SK-N-SH (cell line): ENCODE data around the gene GABRG3. TPM values are rescaled to one million over a fixed set of nuclear protein-coding genes. Genes with fewer than 3 reads are reported as not detected.

ENCODE experiments used
- CTCF ChIA-PET: fragments of 300-600, 350-600 bp; formaldehyde crosslinking; extraction: SDS; loops from one replicate; lab custom pipeline; 2021; lab: Yijun Ruan, JAX
- POLR2A ChIA-PET: fragments of 350-600 bp; sonication (Branson Sonifier 250); formaldehyde crosslinking; extraction: SDS; loops from one replicate; lab custom pipeline; 2020; ENCODE audit warnings: antibody characterized with exemption, inconsistent platforms; lab: Yijun Ruan, JAX
- DNase-seq: peaks from one replicate; pipeline ENCODE4 v3.0.0; 2012
- H2AFZ ChIP-seq: fragments of 200-600 bp; sonication (generic); 2 replicates; pipeline ENCODE4 v1.8.1; 2016; ENCODE audit warnings: antibody characterized with exemption, mild to moderate bottlenecking, low read depth
- H3F3A ChIP-seq: fragments of 200-600 bp; sonication (generic); replicated peaks from 2 replicates; pipeline ENCODE3; 2016; ENCODE audit warnings: antibody characterized with exemption, mild to moderate bottlenecking; ENCODE audit not compliant: insufficient read depth
- H3K27ac ChIP-seq, 2 experiments: fragments of 200-500 bp in 1 of 2; fragments of 200-600 bp in 1 of 2; sonication (Bioruptor generic) in 1 of 2; sonication (generic), shearing (Covaris generic) in 1 of 2; 2 replicates each; pipeline versions ENCODE4 v1.5.1 to v1.6.1; 2014 to 2016; ENCODE audit warnings: low read depth in 2 of 2, inconsistent platforms in 1 of 2, low read length in 1 of 2, mild to moderate bottlenecking in 1 of 2, mixed read lengths in 1 of 2
- H3K27me3 ChIP-seq: fragments of 200-600 bp; sonication (generic), shearing (Covaris generic); 2 replicates; pipeline ENCODE4 v1.6.1; 2016; ENCODE audit warnings: mixed run types; ENCODE audit not compliant: insufficient read depth
- H3K36me3 ChIP-seq, 2 experiments: fragments of 200-500 bp in 1 of 2; fragments of 200-600 bp in 1 of 2; sonication (Bioruptor generic) in 1 of 2; sonication (generic) in 1 of 2; replicated peaks in 1 of 2; 2 replicates each; pipeline versions ENCODE3 to v1.5.1; 2014 to 2016; ENCODE audit warnings: low read length in 1 of 2, mild to moderate bottlenecking in 1 of 2; ENCODE audit not compliant: insufficient read depth in 2 of 2, control insufficient read depth in 1 of 2
- H3K4me1 ChIP-seq, 2 experiments: fragments of 200-500 bp in 1 of 2; fragments of 200-600 bp in 1 of 2; sonication (Bioruptor generic) in 1 of 2; sonication (generic), shearing (Covaris generic) in 1 of 2; 2 replicates each; pipeline versions ENCODE4 v1.5.1 to v1.6.1; 2014 to 2016; ENCODE audit warnings: low read depth in 1 of 2, low read length in 1 of 2, mixed run types in 1 of 2; ENCODE audit not compliant: insufficient read depth in 2 of 2, control insufficient read depth in 1 of 2
- H3K4me2 ChIP-seq: fragments of 200-600 bp; sonication (generic), shearing (Covaris generic); 2 replicates; pipeline ENCODE4 v1.6.1; 2017; ENCODE audit warnings: mixed run types
- H3K4me3 ChIP-seq, 2 experiments: fragments of 200-500 bp in 1 of 2; fragments of 200-600 bp in 1 of 2; sonication (Bioruptor generic) in 1 of 2; sonication (generic), shearing (Covaris generic) in 1 of 2; 2 replicates each; pipeline versions ENCODE4 v1.5.1 to v1.8.1; 2014 to 2016; ENCODE audit warnings: low read depth in 2 of 2, inconsistent platforms in 1 of 2, low read length in 1 of 2, mild to moderate bottlenecking in 1 of 2, mixed read lengths in 1 of 2, moderate library complexity in 1 of 2
- H3K79me2 ChIP-seq: fragments of 200-600 bp; sonication (generic); 2 replicates; pipeline ENCODE4 v1.8.1; 2017; ENCODE audit warnings: mild to moderate bottlenecking; ENCODE audit not compliant: insufficient read depth
- H3K9ac ChIP-seq: fragments of 200-600 bp; sonication (generic); 2 replicates; pipeline ENCODE4 v1.6.1; 2017; ENCODE audit warnings: mixed run types
- H3K9me2 ChIP-seq: fragments of 200-600 bp; sonication (generic); 2 replicates; pipeline ENCODE4 v1.6.1; 2017; ENCODE audit warnings: mixed run types
- H3K9me3 ChIP-seq: fragments of 200-600 bp; sonication (generic); 2 replicates; pipeline ENCODE4 v1.6.1; 2017; ENCODE audit warnings: mixed run types, mild to moderate bottlenecking, moderate library complexity
- H4K20me1 ChIP-seq: fragments of 200-600 bp; sonication (generic); 2 replicates; pipeline ENCODE4 v1.6.1; 2017; ENCODE audit warnings: mild to moderate bottlenecking, mixed run types; ENCODE audit not compliant: insufficient read depth
- CHD2 ChIP-seq: fragments of 150-350 bp; IDR thresholded peaks from 2 replicates; pipeline ENCODE4 v1.6.1; 2018; ENCODE audit warnings: low read length; ENCODE audit not compliant: partially characterized antibody
- CTCF ChIP-seq: fragments of 200-600 bp; sonication (generic); IDR thresholded peaks from 2 replicates; pipeline ENCODE4 v1.6.1; 2017; ENCODE audit warnings: antibody characterized with exemption, mild to moderate bottlenecking, moderate library complexity
- ELF1 ChIP-seq: IDR thresholded peaks from 2 replicates; pipeline ENCODE4 v1.4.0; 2012
- FOSL2 ChIP-seq: IDR thresholded peaks from 2 replicates; pipeline ENCODE4 v1.4.0; 2012; ENCODE audit warnings: low read depth, mild to moderate bottlenecking, moderate library complexity, borderline replicate concordance
- FOXM1 ChIP-seq: IDR thresholded peaks from 2 replicates; pipeline ENCODE4 v1.4.0; 2012; ENCODE audit warnings: low read depth, mild to moderate bottlenecking
- GATA2 ChIP-seq: sonication (generic); formaldehyde crosslinking; IDR thresholded peaks from 2 replicates; pipeline ENCODE4 v1.5.0; 2020; ENCODE audit warnings: mild to moderate bottlenecking, missing genetic modification reagents
- MEF2A ChIP-seq: IDR thresholded peaks from 2 replicates; pipeline ENCODE4 v1.4.0; 2012; ENCODE audit warnings: low read depth, borderline replicate concordance
- MXI1 ChIP-seq: IDR thresholded peaks from 2 replicates; pipeline ENCODE4 v1.6.1; 2012; ENCODE audit warnings: mild to moderate bottlenecking, low read depth, low read length, improper control_type of control experiment
- NFIC ChIP-seq: IDR thresholded peaks from 2 replicates; pipeline ENCODE4 v1.4.0; 2012; ENCODE audit warnings: borderline replicate concordance
- NRF1 ChIP-seq: IDR thresholded peaks from 2 replicates; pipeline ENCODE4 v1.6.1; 2012; ENCODE audit warnings: low read depth, mild to moderate bottlenecking, low read length
- POLR2AphosphoS5 ChIP-seq: IDR thresholded peaks from 2 replicates; pipeline ENCODE4 v1.6.1; 2012; ENCODE audit warnings: low read depth, low read length
- RAD21 ChIP-seq: IDR thresholded peaks from 2 replicates; pipeline ENCODE4 v1.6.1; 2012; ENCODE audit warnings: mild to moderate bottlenecking, low read length
- REST ChIP-seq: IDR thresholded peaks from 2 replicates; pipeline ENCODE4 v1.6.1; 2012; ENCODE audit warnings: mild to moderate bottlenecking, low read depth, low read length, moderate library complexity
- SMC3 ChIP-seq: IDR thresholded peaks from 2 replicates; pipeline ENCODE4 v1.6.1; 2012; ENCODE audit warnings: low read depth, low read length, improper control_type of control experiment
- TAF1 ChIP-seq: IDR thresholded peaks from 2 replicates; pipeline ENCODE4 v1.6.1; 2012; ENCODE audit warnings: low read depth, mild to moderate bottlenecking, low read length, moderate library complexity, borderline replicate concordance
- TCF12 ChIP-seq: IDR thresholded peaks from 2 replicates; pipeline ENCODE4 v1.4.0; 2012
- USF2 ChIP-seq: fragments of 150-350 bp; IDR thresholded peaks from 2 replicates; pipeline ENCODE4 v1.6.1; 2017; ENCODE audit warnings: antibody characterized with exemption, low read length, low read depth, borderline replicate concordance
- WGBS: methylation state at CpG from one replicate; pipeline ENCODE4 v1.1.6; 2017; ENCODE audit warnings: low lambda C conversion rate; 5-methylcytosine and 5-hydroxymethylcytosine counted together
- polyA plus RNA-seq, 3 experiments: library from polyadenylated mRNA; depleted of rRNA; stranded (reverse); fragments of >200 nt; gene quantifications; 2 replicates each; pipeline ENCODE4 v1.2.3, GENCODE V29; 2012
- TF ChIP-seq, protein P1 (sequence below): IDR thresholded peaks from 2 replicates; pipeline ENCODE4 v1.4.0; 2012; ENCODE audit warnings: low read depth
- TF ChIP-seq, protein P2 (sequence below): fragments of 150-350 bp; IDR thresholded peaks from 2 replicates; pipeline ENCODE4 v1.6.1; 2016; ENCODE audit warnings: mild to moderate bottlenecking, low read depth, low read length
- TF ChIP-seq, protein P3 (sequence below): IDR thresholded peaks from 2 replicates; pipeline ENCODE4 v1.4.0; 2012; ENCODE audit warnings: low read depth, borderline replicate concordance

The GABRG3 gene
- polyA plus RNA-seq, 1 of the 3 experiments (the other 2 are of a cell fraction), result not detected

DNA sequence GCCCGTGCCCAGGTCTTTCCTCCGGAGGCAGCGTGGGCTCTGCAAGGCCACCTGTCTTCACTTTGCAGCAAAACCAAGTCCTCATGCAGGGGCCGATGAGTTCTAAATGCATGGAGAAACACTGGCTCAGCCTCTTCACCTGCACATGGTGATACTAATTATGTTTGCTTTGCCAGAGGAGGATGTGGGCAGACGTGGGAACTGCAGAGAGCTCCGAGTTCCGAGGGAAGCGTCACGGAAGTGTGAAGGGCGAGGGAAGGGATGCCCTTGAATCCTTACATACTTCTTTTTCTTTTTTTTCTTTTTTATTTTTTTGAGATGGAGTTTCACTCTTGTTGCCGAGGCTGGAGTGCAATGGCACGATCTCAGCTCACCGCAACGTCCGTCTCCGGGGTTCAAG lies 74.8 kb downstream of the GABRG3 start:
- H2AFZ ChIP-seq, result no peak overlapping the region
- ChIA-PET POLR2A (interaction anchor here (0.6 kb wide), 1 partner anchor 465 kb away, joined by 3 read pairs; no protein-coding TSS in a partner anchor), CTCF (interaction anchor here (1.0 to 9.2 kb wide), 2 partner anchors 13 to 30 kb away, joined by 3 to 65 read pairs; no protein-coding TSS in a partner anchor)
- no peaks in the 10 kb centered on the region for H4K20me1 ChIP-seq
- H3K36me3 ChIP-seq, result no peaks in the 10 kb centered on the region
- H3K27me3 ChIP-seq, result no peaks in the 10 kb centered on the region
- no peak overlapping the region for H3K4me3 ChIP-seq
- peaks cover 0 to 7% of the 10 kb centered on the region in 2 experiments; a peak in 1 of 4 replicates for H3K4me1 ChIP-seq
- H3K79me2 ChIP-seq, result no peaks in the 10 kb centered on the region
- H3K9me3 ChIP-seq, result no peaks in the 10 kb centered on the region
- no peaks in the 10 kb centered on the region for H3F3A ChIP-seq
- H3K4me2 ChIP-seq, result no peak overlapping the region
- H3K9me2 ChIP-seq, result no peaks in the 10 kb centered on the region
- H3K9ac ChIP-seq, result no peak overlapping the region
- 66% methylated on average over 13 of the region's 16 CpGs for WGBS
- no peak for TF ChIP-seq REST
- no peak for TF ChIP-seq TAF1
- TF ChIP-seq, protein P1, sequence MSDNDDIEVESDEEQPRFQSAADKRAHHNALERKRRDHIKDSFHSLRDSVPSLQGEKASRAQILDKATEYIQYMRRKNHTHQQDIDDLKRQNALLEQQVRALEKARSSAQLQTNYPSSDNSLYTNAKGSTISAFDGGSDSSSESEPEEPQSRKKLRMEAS, result no peak
- no peak for TF ChIP-seq NRF1
- TF ChIP-seq MEF2A, result no peak
- TF ChIP-seq, protein P2, sequence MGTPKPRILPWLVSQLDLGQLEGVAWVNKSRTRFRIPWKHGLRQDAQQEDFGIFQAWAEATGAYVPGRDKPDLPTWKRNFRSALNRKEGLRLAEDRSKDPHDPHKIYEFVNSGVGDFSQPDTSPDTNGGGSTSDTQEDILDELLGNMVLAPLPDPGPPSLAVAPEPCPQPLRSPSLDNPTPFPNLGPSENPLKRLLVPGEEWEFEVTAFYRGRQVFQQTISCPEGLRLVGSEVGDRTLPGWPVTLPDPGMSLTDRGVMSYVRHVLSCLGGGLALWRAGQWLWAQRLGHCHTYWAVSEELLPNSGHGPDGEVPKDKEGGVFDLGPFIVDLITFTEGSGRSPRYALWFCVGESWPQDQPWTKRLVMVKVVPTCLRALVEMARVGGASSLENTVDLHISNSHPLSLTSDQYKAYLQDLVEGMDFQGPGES, result no peak
- TF ChIP-seq, protein P3, sequence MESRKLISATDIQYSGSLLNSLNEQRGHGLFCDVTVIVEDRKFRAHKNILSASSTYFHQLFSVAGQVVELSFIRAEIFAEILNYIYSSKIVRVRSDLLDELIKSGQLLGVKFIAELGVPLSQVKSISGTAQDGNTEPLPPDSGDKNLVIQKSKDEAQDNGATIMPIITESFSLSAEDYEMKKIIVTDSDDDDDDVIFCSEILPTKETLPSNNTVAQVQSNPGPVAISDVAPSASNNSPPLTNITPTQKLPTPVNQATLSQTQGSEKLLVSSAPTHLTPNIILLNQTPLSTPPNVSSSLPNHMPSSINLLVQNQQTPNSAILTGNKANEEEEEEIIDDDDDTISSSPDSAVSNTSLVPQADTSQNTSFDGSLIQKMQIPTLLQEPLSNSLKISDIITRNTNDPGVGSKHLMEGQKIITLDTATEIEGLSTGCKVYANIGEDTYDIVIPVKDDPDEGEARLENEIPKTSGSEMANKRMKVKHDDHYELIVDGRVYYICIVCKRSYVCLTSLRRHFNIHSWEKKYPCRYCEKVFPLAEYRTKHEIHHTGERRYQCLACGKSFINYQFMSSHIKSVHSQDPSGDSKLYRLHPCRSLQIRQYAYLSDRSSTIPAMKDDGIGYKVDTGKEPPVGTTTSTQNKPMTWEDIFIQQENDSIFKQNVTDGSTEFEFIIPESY, result no peak
- no peak for TF ChIP-seq ELF1
- TF ChIP-seq CHD2, result no peak
- no peak for TF ChIP-seq NFIC
- TF ChIP-seq CTCF, result no peak
- TF ChIP-seq POLR2AphosphoS5, result no peak
- no peak for TF ChIP-seq FOSL2
- no peak for TF ChIP-seq RAD21
- no peak for TF ChIP-seq FOXM1
- TF ChIP-seq TCF12, result no peak
- TF ChIP-seq SMC3, result no peak
- no peak for TF ChIP-seq GATA2 (CRISPR knock-in tag)
- no peak for TF ChIP-seq USF2
- no peak for TF ChIP-seq MXI1
- no peak overlapping the region for H3K27ac ChIP-seq
- DNase-seq, result no peak
